HG03457 (cell line): Measurements from ENCODE around the gene LRP1.

Experiments used
- ATAC-seq: cut with Tn5 transposase; IDR thresholded peaks from one replicate; pipeline ENCODE4 v1.9.1; 2021; ENCODE audit warnings: moderate number of reproducible peaks; ENCODE audit not compliant: unreplicated experiment

Gene LRP1

GRCh38 chr12:57170408-57170807 lies 42.1 kb downstream of the LRP1 start:
- ATAC-seq, result no peak

GRCh38 chr12:57170927-57171326 lies 42.6 kb downstream of the LRP1 start:
- ATAC-seq, result no peak

GRCh38 chr12:57171668-57172067 lies 43.4 kb downstream of the LRP1 start:
- ATAC-seq, result no peak

GRCh38 chr12:57173089-57173488 lies 44.8 kb downstream of the LRP1 start:
- ATAC-seq, result no peak

GRCh38 chr12:57173683-57174082 lies 45.4 kb downstream of the LRP1 start:
- ATAC-seq, result no peak

GRCh38 chr12:57175428-57176138 lies 47.3 kb downstream of the LRP1 start:
- no peak for ATAC-seq

GRCh38 chr12:57176139-57176477 lies 47.8 kb downstream of the LRP1 start:
- no peak for ATAC-seq

- no peak for ATAC-seq
Measured at GRCh38 chr12:57176846-57177245, 48.6 kb downstream of the LRP1 start.

- ATAC-seq, result no peak
Measured at GRCh38 chr12:57177354-57177753, 49.1 kb downstream of the LRP1 start.

GRCh38 chr12:57178213-57178612 lies 49.9 kb downstream of the LRP1 start:
- no peak for ATAC-seq

- ATAC-seq, result no peak
Measured at GRCh38 chr12:57179331-57180086, 51.2 kb downstream of the LRP1 start.

GRCh38 chr12:57180321-57180989 lies 52.2 kb downstream of the LRP1 start:
- ATAC-seq, result no peak

- no peak for ATAC-seq
Measured at GRCh38 chr12:57181072-57181471, 52.8 kb downstream of the LRP1 start.

GRCh38 chr12:57181561-57182155 lies 53.4 kb downstream of the LRP1 start:
- ATAC-seq, result no peak

- peak; percentile 89 for ATAC-seq
Measured at GRCh38 chr12:57182918-57183575, 54.8 kb downstream of the LRP1 start.

GRCh38 chr12:57183939-57184725 lies 55.8 kb downstream of the LRP1 start:
- no peak for ATAC-seq

GRCh38 chr12:57185403-57185802 lies 57.1 kb downstream of the LRP1 start:
- no peak for ATAC-seq

GRCh38 chr12:57185906-57186508 lies 57.7 kb downstream of the LRP1 start:
- no peak for ATAC-seq

- no peak for ATAC-seq
Measured at GRCh38 chr12:57187222-57188089, 59.2 kb downstream of the LRP1 start.
